SK-N-SH treated with all-trans-retinoic acid at 6 μM for 48 hours (cell line): ENCODE measurements around the gene EMID1.

Experiments
- ARNTL ChIP-seq: fragments of 450-650 bp; formaldehyde crosslinking; IDR thresholded peaks from 2 replicates; pipeline ENCODE4 v1.5.0; 2020; ENCODE audit warnings: low read depth, mild to moderate bottlenecking, moderate library complexity, borderline replicate concordance
- CREB5 ChIP-seq: fragments of 250-450 bp; sonication (Bioruptor Pico); IDR thresholded peaks from 2 replicates; pipeline ENCODE4 v1.5.1; 2020; ENCODE audit warnings: low read depth, mild to moderate bottlenecking, moderate library complexity
- CSRNP3 ChIP-seq: fragments of 250-450 bp; sonication (Bioruptor Pico); IDR thresholded peaks from 2 replicates; pipeline ENCODE4 v1.5.1; 2021; ENCODE audit warnings: mild to moderate bottlenecking, moderate library complexity
- ESRRG ChIP-seq: fragments of 250-450 bp; sonication (Bioruptor Pico); IDR thresholded peaks from 2 replicates; pipeline ENCODE4 v1.6.1; 2021; ENCODE audit warnings: mild to moderate bottlenecking
- GLIS3 ChIP-seq: fragments of 250-450 bp; sonication (Bioruptor Pico); IDR thresholded peaks from 2 replicates; pipeline ENCODE4 v1.5.0; 2020; ENCODE audit warnings: mild to moderate bottlenecking, moderate library complexity
- PATZ1 ChIP-seq: fragments of 250-450 bp; sonication (Bioruptor Pico); IDR thresholded peaks from 2 replicates; pipeline ENCODE4 v1.8.0; 2020; ENCODE audit warnings: mild to moderate bottlenecking, moderate library complexity, borderline replicate concordance
- RARB ChIP-seq: fragments of 250-450 bp; sonication (Bioruptor Pico); IDR thresholded peaks from 2 replicates; pipeline ENCODE4 v1.8.0; 2021; ENCODE audit warnings: mild to moderate bottlenecking, moderate library complexity
- SNAI2 ChIP-seq: fragments of 250-450 bp; sonication (Bioruptor Pico); IDR thresholded peaks from 2 replicates; pipeline ENCODE4 v1.5.0; 2020; ENCODE audit warnings: mild to moderate bottlenecking, moderate library complexity
- TCF4 ChIP-seq: fragments of 250-450 bp; sonication (Bioruptor Pico); IDR thresholded peaks from 2 replicates; pipeline ENCODE4 v1.8.0; 2021; ENCODE audit warnings: mild to moderate bottlenecking, moderate library complexity, borderline replicate concordance
- TOX ChIP-seq: fragments of 250-450 bp; sonication (Bioruptor Pico); IDR thresholded peaks from 2 replicates; pipeline ENCODE4 v1.8.0; 2021; ENCODE audit warnings: mild to moderate bottlenecking, moderate library complexity, borderline replicate concordance
- ZC3H10 ChIP-seq: fragments of 250-450 bp; sonication (Bioruptor Pico); IDR thresholded peaks from 2 replicates; pipeline ENCODE4 v1.5.1; 2021; ENCODE audit warnings: mild to moderate bottlenecking, moderate library complexity
- ZFP3 ChIP-seq: fragments of 250-450 bp; sonication (Bioruptor Pico); IDR thresholded peaks from 2 replicates; pipeline ENCODE4 v1.5.0; 2020; ENCODE audit warnings: mild to moderate bottlenecking, moderate library complexity
- ZFP30 ChIP-seq: fragments of 450-650 bp; formaldehyde crosslinking; IDR thresholded peaks from 2 replicates; pipeline ENCODE4 v1.5.0; 2022; ENCODE audit warnings: mild to moderate bottlenecking, moderate library complexity
- ZNF565 ChIP-seq: fragments of 450-650 bp; formaldehyde crosslinking; conservative IDR thresholded peaks from 2 replicates; pipeline ENCODE4 v1.5.0; 2020; ENCODE audit warnings: low read depth, mild to moderate bottlenecking, moderate library complexity

- TF ChIP-seq TOX (CRISPR knock-in tag) (no peak), ZFP30 (CRISPR knock-in tag) (no peak), RARB (no peak), CSRNP3 (CRISPR knock-in tag) (no peak), CREB5 (CRISPR knock-in tag) (no peak), PATZ1 (no peak), GLIS3 (CRISPR knock-in tag) (no peak), ZFP3 (CRISPR knock-in tag) (no peak), ZC3H10 (CRISPR knock-in tag) (no peak), ZNF565 (CRISPR knock-in tag) (no peak), TCF4 (CRISPR knock-in tag) (no peak), ARNTL (no peak), ESRRG (CRISPR knock-in tag) (no peak), SNAI2 (CRISPR knock-in tag) (no peak)
Observed at GRCh38 chr22:29217827-29218757, 12.4 kb downstream of the EMID1 start.
